ENCODE data around the gene MFN2.

MFN2 gene

DNA sequence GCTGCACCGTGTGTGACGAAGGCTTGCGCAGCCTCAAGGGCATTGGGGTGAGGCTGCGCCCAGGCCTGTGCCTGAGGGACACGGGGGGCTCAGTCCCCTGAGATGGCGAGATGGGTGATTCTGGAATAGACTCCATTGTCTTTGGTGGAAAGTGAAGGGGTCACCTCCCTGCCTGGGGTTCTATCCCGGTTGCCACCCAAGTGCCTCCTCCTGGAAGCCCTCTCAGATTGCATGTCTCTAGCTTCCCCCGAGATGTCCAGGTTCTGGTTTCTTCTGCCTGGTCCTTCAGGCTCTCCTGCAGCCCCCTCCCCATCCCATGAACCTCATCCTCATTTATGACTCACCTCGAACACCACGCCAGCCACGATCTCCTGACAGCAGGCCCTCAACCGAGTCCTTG, 22.3 kb upstream of the MFN2 start:
- in situ Hi-C loops (cut with MboI; ENCODE audit: low sequenced_read_pairs), result no loop called here

DNA sequence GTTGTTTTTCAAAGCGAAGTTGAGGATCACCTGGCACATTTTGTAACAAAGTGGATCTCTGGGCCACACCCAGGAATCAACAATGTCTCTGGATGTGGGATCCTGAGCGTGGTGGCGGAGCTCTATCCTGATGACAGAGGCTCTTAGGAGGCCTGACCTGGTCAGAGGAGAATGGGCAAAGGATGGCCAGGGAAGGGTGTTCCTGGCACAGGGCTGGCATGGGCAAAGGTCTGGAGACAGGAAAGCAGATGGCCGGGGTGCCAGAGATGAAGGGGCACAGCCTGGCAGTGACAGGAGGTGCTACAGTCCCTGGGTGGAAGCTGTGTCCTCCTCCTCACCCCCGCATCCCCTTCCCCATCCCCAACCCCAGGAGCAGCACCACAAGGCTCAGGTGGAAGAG, 20.0 kb upstream of the MFN2 start:
- in situ Hi-C loops (cut with MboI; ENCODE audit: low sequenced_read_pairs), result no loop called here

DNA sequence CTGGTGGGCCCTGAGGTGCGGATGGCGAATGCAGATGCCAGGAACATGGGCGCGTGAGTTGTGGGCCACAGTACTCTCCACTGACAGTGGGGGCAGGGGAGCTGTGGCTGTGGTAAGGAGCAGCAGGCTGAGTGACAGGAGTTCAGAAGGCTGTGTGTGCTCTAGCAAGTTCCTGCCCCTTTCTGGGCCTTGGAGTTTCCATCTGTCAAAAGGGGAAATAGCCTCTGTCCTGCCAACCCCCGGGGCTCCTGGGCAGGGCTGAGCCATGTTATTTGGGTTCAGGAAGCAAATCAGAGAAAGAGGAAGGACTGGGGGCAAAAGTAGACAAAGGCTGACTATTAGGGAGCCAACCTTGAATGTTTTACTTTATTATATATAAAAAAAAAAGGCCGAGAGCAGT, 19.5 kb upstream of the MFN2 start:
- in situ Hi-C loops (cut with MboI; ENCODE audit: low sequenced_read_pairs), result no loop called here

DNA sequence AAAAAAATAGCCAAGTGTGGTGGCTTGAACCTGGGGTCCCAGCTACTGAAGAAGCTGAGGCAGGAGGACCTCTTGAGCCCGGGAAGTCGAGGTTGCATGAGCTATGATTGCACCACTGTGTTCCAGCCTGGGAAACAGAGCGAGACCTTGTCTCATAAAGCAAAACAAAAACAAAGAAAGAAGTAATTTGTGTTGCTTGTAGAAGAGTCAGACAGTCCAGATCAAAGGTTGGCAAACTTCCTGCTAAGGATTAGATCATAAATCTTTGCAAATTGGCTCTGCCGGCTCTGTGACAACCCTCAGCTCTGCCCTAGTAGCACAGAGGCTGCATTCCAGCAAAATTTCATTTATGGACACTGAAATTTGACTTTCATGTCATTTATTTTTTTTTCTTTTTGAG, 19.0 kb upstream of the MFN2 start:
- in situ Hi-C loops (cut with MboI; ENCODE audit: low sequenced_read_pairs), result no loop called here

DNA sequence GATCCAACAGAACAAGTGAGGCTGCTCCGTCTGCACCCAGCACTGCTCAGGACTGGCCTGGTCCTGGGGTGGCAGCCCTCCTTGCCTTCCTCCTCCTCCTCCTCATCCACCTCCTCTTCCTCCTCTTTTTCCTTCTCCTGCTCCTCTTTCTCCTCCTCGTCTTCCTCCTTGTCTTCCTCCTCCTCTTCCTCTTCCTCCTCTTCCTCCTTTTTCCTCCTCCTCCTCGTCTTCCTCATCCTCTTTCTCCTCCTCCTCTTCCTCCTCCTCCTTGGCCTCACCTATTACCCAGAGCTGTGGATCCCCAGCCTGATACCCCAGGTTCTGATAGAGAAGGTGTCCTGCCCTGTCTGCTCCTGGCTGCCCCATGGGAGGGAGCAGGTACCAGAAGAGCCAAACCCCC, 16.6 kb upstream of the MFN2 start:
- in situ Hi-C loops (cut with MboI; ENCODE audit: low sequenced_read_pairs), result no loop called here

DNA sequence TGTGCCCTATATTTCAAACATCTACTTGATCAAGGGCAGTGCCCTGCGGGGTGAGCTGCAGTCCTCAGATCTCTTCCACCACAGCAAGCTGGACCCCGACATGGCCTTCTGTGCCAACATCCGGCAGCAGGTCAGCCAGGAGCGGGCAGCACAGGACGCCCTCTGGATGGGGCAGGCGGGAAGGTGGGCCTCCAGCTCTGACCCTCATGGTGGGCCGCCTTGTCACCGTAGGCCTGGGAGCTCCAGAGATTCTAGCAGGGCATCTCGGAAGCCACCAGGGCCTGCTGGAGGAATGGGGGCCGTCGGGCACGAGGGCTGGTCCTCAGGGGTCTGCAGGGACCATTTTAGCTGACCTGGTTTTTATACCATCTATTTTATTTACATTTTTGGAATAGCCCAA, 15.6 kb upstream of the MFN2 start:
- in situ Hi-C loops (cut with MboI; ENCODE audit: low sequenced_read_pairs), result no loop called here

DNA sequence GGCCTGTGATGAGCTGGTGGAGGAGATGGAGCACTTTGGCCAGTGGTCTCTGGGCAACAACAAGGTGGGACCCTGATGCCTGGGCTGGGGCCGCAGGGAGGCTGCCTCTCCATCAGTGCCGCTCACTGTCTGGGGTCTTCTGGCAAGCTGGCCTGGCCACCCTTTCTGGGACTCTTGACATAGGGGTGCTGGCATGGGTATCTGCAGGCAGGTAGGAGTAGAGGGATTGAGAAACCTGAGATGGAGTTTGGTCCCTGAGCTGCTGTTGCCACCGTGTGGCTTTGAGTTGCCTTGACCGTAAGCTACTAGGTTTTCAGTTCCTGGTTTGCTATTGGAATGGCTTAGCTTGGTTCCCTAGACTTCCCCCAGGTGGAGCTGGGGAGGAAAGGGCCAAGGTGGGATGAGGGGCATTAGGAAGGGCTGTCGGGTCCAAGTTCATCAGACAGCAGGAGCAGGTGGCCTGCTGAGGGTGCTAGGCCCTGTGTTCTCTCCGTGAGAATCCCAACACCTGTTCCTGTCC, 13.2 kb upstream of the MFN2 start:
- in situ Hi-C loops (cut with MboI; ENCODE audit: low sequenced_read_pairs), result no loop called here

DNA sequence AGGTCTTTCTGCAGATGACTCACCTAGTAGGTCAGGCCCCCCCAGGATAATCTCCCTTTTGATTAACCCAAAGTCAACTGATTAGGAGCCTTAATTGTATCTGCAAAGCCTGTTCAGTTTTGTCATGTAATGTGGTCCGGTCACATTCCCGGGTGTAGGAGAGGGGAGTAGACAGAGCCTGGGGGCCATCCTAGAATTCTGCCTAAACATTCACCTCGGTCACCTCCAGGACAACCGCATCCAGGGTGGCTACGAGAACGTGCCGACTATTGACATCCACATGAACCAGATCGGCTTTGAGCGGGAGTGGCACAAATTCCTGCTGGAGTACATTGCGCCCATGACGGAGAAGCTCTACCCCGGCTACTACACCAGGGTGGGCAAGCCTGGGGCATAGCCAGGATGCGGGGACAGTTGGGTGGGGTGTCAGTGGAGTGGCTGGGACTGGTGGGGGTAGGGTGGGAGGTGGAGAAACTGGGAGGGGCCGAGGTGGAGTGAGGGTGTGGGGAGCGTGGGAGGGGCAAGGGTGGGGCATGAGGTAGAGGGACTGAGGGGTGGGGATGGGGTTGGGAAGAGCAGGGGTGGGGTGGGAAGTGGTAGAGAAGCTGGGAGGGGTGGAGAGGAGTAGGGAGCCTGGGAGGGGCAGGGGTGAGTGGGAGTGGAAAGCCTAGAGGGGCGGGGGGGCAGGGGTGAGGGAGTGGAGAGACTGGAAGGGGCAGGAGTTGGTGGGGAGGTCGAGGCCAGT, 9.6 kb upstream of the MFN2 start:
- in situ Hi-C loops (cut with MboI; ENCODE audit: low sequenced_read_pairs), result no loop called here

DNA sequence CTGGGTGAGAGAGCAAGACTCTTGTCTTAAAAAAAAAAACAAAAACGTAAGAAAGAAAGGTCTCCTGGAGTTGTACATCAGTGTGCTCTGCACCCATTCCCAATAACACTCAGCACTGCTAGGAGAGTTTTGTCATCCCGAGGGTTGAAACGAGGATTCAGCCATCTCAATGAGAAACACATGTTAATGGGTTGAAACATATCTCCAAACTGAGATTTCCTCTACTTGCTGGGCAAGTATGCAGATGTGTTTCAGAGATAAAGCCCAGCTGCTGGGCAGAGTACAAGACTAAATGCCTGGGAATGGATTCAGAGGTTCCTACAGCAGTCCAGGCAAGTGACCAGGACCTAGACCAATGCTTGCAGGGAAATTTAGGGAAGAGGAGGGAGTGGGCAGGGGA, 2.6 kb upstream of the MFN2 start:
- in situ Hi-C loops (cut with MboI; ENCODE audit: low sequenced_read_pairs), result loop anchor here (25.0 kb wide), 1 partner anchor 140 kb away; the partner anchor contains the start of gene NPPA

DNA sequence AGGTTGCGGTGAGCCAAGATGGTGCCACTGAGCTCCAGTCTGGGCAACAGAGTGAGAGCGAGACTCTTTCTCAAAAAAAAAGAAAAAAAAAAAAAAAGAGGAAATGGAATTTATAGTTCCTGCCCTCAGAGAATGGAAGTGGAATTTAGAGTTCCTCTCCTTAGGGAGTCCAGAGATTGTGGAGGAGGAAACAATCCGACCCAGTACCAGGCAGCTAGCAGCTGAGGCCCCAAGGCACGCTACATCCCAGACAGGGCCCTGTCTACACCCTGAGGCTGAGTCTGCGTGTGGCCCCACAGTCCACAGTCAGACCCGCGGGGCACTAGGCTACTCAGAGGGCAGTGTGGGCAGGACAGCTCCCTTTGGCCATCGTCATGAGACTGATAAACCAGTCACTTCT, 1.9 kb upstream of the MFN2 start:
- in situ Hi-C loops (cut with MboI; ENCODE audit: low sequenced_read_pairs), result loop anchor here (25.0 kb wide), 1 partner anchor 141 kb away; the partner anchor contains the start of gene NPPA

DNA sequence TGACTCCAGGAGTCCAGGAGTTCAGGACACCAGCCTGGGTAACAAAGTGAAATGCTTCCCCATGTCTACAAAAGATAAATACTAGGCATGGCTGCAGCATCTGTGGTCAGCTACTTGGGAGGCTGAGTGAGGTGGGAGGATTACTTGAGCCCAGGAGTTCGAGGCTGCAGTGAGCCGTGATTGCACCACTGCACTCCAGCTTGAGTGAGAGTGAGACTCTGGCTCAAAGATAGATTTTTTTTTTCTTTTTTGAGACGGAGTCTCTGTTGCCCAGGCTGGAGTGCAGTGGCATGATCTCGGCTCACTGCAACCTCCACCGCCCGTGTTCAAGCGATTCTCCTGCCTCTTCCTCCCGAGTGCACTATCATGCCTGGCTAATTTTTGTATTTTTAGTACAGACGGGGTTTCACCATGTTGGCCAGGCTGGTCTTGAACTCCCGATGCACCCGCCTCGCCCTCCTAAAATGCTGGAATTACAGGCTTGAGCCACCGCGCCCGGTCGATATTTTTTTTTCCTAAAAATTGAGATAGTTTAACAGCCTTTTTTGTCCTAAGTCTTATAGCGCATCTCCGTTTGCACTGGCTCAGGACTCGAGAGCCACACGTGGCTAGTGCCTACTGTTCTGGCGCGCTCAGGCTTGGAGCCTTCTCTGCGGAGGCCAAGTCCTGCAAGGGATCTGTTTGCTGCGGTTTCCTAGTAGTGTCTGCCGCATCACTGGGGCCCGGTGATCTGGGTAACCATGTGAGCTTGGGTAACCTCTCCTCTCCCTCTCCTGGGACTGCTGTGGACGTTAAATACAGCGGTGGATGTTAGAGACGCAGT, 1.0 kb upstream of the MFN2 start:
- in situ Hi-C loops (cut with MboI; ENCODE audit: low sequenced_read_pairs), result loop anchor here (25.0 kb wide), 1 partner anchor 142 kb away; the partner anchor contains the start of gene NPPA

DNA sequence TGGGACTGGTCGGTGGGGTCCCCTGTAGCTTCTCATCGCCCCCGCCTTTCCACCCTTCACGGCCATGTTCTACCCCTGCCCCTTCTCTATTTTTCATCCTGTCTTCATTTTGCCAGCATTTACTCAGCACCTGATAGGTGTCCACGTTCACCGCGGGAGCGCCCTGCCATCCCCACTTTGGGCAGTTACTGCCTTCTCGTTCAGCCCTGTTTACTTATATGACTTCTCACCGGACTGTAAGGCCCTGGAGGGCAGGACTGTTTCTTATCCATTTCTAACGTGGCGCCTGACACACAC, 380 bp downstream of the MFN2 start:
- in situ Hi-C loops (cut with MboI; ENCODE audit: low sequenced_read_pairs), result loop anchor here (25.0 kb wide), 1 partner anchor 143 kb away; the partner anchor contains the start of gene NPPA

DNA sequence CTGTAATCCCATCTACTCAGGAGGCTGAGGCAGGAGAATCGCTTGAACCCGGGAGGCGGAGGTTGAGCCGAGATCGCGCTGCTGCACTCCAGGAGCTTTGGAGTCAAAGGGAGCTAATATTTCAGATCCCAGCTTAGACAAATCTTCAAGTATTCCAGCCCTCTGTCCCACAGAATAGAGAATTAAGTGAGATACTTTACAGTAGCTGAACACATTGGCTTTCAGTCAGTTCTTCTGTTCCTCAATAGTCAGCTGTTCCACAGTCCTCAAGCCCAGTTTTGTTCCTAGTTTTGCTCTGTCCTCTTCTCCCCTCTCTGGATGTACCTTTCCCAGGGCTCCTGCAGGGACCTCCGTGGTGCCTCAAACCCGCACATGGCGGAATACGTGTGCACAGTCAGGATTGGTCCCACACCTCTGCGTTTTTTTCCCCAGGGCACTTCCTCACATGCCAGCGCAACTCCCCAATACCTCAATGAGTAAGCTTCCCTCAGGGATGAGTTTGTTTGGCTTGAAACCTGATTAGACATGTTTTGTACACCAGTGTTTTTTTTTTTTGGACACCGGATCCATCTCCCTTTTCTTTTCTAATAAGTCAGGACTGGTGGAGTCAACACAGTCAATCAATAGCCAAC, 1.2 kb downstream of the MFN2 start:
- in situ Hi-C loops (cut with MboI; ENCODE audit: low sequenced_read_pairs), result loop anchor here (25.0 kb wide), 1 partner anchor 144 kb away; the partner anchor contains the start of gene NPPA

DNA sequence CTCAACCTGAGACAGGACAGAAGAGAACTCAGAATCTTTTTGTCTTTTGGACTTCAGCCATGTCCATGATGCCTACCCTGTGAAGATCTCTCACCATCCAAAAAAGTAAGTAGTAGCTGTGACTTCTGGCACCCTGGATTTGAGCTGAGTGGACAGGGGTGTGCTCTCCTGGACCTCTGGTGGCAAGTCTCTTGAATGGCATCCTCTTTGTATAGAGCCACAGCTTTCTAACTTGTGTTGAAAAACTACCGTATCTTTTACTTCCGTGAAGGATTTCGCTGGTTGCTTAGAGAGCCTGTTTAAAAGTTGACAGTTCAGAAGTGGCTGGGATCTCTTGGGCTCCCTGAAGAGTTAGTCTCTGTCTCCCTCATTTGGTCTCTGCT, 1.8 kb downstream of the MFN2 start:
- in situ Hi-C loops (cut with MboI; ENCODE audit: low sequenced_read_pairs), result loop anchor here (25.0 kb wide), 1 partner anchor 145 kb away; the partner anchor contains the start of gene NPPA

DNA sequence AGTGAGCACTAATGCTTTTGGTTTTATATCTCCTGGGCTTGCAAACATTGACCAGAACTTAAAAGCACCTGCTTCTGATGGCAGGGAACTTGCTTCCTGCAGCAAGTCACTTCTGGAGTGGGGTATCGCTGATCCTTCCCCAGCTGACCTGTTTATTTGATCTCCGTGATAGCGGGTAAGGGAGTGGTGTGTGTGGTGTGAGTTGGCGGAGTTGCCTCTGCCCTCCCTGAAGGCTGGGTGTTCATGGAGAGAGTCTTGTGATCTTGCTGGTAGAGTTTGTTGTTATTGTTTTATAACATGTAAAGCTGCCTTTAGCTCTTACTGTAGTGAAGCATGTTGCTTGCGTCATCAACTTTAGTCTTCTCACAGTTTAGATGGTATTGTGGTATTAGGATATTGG, 3.9 kb downstream of the MFN2 start:
- in situ Hi-C loops (cut with MboI; ENCODE audit: low sequenced_read_pairs), result loop anchor here (25.0 kb wide), 1 partner anchor 147 kb away; the partner anchor contains the start of gene NPPA

DNA sequence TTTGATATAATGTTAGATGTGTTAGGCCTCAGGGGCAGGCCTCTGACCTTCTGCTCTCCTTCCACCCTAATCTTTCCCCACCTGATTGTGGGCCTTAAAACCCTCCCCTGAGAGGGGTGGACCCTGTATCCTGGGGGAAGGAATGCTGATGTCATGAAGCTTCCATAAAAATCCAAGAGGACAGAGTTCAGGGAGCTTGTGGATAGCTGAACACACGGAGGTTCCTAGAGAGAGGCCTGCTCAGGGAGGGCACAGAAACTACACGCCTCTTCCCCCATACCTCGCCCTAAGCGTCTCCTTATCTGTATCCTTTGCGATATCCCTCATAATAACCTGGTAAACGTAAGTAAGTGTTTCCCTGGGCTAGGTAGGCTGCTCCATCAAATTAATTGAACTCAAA, 4.3 kb downstream of the MFN2 start:
- in situ Hi-C loops (cut with MboI; ENCODE audit: low sequenced_read_pairs), result loop anchor here (25.0 kb wide), 1 partner anchor 147 kb away; the partner anchor contains the start of gene NPPA

DNA sequence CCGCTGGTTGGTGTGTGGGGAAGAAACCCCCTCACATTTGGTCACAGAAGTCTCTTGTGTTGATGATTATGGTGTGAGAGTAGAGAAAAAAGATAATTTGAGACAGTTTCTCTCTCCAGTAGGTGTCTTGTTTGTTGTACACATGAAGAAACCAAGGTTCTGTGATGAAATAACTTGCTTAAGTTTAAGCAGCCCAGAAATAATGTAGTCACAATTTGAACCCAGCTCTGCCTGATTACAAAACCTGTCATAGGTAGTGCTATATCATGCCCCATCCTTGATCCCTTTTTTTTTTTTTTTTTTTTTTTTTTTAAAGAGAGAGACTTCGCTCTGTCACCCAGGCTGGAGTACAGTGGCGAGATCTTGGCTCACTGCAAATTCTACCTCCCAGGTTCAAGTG, 4.9 kb downstream of the MFN2 start:
- in situ Hi-C loops (cut with MboI; ENCODE audit: low sequenced_read_pairs), result loop anchor here (25.0 kb wide), 1 partner anchor 148 kb away; the partner anchor contains the start of gene NPPA

DNA sequence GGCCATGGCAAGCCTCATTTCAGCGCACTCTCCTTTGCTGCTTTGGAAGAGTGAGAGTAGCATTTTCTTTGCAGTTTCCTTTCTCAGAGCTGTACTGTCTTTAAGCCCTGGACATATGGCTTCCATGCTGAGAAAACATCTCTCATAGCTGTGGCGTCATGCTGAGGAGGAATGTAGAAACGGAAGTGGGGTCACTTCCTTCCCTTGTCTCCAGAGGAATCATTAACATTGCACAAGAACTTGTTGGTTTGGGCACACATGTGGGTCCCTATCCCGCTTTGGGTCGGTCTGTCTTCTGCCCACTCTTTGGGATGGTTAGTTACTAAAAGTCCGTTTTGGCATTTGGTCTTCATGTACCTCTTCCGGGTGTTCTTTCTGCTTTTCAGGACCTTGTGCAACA, 5.6 kb downstream of the MFN2 start:
- in situ Hi-C loops (cut with MboI; ENCODE audit: low sequenced_read_pairs), result loop anchor here (25.0 kb wide), 1 partner anchor 149 kb away; the partner anchor contains the start of gene NPPA

DNA sequence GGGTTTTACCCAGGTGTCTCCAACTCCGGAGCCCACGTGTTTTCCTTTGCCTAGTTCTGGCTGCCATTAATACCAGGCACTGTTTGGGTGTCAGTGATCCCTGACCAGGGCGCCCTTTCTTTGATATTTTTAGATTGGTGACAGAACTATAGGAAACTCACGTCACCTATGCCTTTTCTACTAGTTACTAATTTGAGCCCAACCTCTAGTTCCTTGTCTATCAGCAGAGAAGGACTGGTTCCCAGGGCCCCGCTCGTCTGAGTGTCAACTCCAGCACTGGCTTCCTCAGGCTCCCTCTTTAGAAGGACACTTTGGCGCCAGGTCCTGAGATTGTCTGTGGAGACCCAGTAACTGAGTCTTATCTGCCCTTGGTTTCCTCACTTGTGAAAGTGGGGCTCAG, 9.4 kb downstream of the MFN2 start:
- in situ Hi-C loops (cut with MboI; ENCODE audit: low sequenced_read_pairs), result loop anchor here (25.0 kb wide), 1 partner anchor 152 kb away; the partner anchor contains the start of gene NPPA

DNA sequence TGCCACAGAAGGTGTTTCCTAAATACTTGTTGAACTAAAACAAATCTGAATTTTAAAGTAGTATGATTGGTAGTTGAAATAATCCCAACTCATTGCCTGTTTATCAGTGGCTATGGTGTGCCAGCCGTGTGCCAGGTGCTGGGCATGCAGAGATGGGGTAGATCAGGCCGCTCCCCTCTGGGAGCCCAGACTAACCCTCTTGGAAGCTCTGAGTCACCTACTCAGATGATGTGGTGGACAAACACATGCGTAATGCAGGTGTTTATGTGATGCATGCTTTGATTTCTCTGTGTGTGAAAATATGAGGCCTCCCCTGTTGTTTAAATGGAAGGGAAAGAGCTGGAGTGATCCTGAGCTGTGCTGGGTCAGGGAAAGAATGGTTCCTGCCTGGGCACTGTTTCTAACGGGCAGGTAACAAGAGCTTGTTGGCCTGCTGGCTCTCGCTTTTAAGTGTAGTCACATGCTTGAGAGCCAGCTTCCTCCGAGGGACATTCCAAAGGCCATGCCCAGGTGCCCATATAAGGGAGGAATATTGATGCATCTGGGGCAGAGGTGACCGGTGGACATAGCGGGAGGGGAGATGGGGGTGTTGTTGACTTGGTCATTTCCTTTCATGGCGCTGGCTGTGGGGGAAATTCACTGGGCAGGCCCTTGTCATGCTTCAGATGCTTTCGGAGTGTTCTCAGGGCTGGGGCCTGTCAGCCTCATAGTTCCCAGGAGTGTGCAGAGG, 10.2 kb downstream of the MFN2 start:
- in situ Hi-C loops (cut with MboI; ENCODE audit: low sequenced_read_pairs), result loop anchor here (25.0 kb wide), 1 partner anchor 153 kb away; the partner anchor contains the start of gene NPPA
